HepG2 (cell line): ENCODE measurements around the gene C3orf22. TPM values are rescaled to one million over a fixed set of nuclear protein-coding genes. Genes with fewer than 3 reads are reported as not detected.
A peak's percentile ranks its signal among the peaks of the same experiment; 100 is the strongest.

Experiments used
- ARID2 ChIP-seq: sonication (generic); formaldehyde crosslinking; IDR thresholded peaks from 2 replicates; pipeline ENCODE4 v1.8.1; 2022; ENCODE audit warnings: mild to moderate bottlenecking, missing genetic modification reagents, borderline replicate concordance
- KDM1A ChIP-seq: IDR thresholded peaks from 2 replicates; pipeline ENCODE4 v1.6.1; 2016; ENCODE audit warnings: missing compliant biosample characterization
- MAFF ChIP-seq: IDR thresholded peaks from 2 replicates; pipeline ENCODE4 v1.6.1; 2011; ENCODE audit warnings: low read depth, low read length, improper control_type of control experiment
- MAFK ChIP-seq, 2 experiments: IDR thresholded peaks in 1 of 2; conservative IDR thresholded peaks in 1 of 2; 2 replicates each; pipeline ENCODE4 v1.6.1; 2011; ENCODE audit warnings: improper control_type of control experiment in 2 of 2, low read length in 2 of 2
- NFE2L2 ChIP-seq: fragments of 150-350 bp; IDR thresholded peaks from 2 replicates; pipeline ENCODE4 v1.6.1; 2014; ENCODE audit warnings: low read length
- NFKBIZ ChIP-seq: IDR thresholded peaks from 2 replicates; pipeline ENCODE4 v1.6.1; 2018; ENCODE audit warnings: missing genetic modification reagents, missing compliant biosample characterization
- PAF1 ChIP-seq: IDR thresholded peaks from 2 replicates; pipeline ENCODE4 v1.6.1; 2016; ENCODE audit warnings: missing genetic modification reagents, missing compliant biosample characterization
- PHF5A ChIP-seq: IDR thresholded peaks from one replicate; pipeline ENCODE4 v1.6.1; 2018; ENCODE audit warnings: low read depth, missing genetic modification reagents; ENCODE audit not compliant: unreplicated experiment
- ZNF121 ChIP-seq: sonication (generic); formaldehyde crosslinking; IDR thresholded peaks from 2 replicates; pipeline ENCODE4 v1.5.0; 2020; ENCODE audit warnings: mild to moderate bottlenecking, missing genetic modification reagents
- ZNF143 ChIP-seq: sonication (generic); formaldehyde crosslinking; IDR thresholded peaks from 2 replicates; pipeline ENCODE4 v1.4.0; 2020; ENCODE audit warnings: missing genetic modification reagents
- ZNF317 ChIP-seq: sonication (generic); formaldehyde crosslinking; IDR thresholded peaks from 2 replicates; pipeline ENCODE4 v1.5.0; 2020; ENCODE audit warnings: mild to moderate bottlenecking, missing genetic modification reagents
- polyA plus RNA-seq, 8 experiments: library from polyadenylated mRNA; depleted of rRNA in 3 of 8; stranded (reverse) in 7 of 8; unstranded in 1 of 8; fragments of >200 nt; fragmentation: Illumina TruSeq in 4 of 8; extraction: Trizol in 4 of 8; gene quantifications; 2 replicates each; pipeline versions ENCODE4 v1.2.1 to v1.2.3, GENCODE V29; 2011 to 2016; ENCODE audit warnings: low read depth in 4 of 8, missing spikeins in 1 of 8, mixed read lengths in 1 of 8; ENCODE audit not compliant: insufficient read depth in 1 of 8
- total RNA-seq, 5 experiments: library from RNA; depleted of rRNA; stranded (reverse); fragments of >200 nt; fragmentation: Illumina TruSeq; extraction: Trizol; gene quantifications; 2 replicates each; pipeline ENCODE4 v1.2.3, GENCODE V29; 2016; ENCODE audit warnings: low read depth in 1 of 5
- TF ChIP-seq, protein P1 (sequence below): IDR thresholded peaks from 2 replicates; pipeline ENCODE4 v1.4.0; 2020; ENCODE audit warnings: mild to moderate bottlenecking, missing genetic modification reagents
- TF ChIP-seq, protein P2 (sequence below): sonication (generic); formaldehyde crosslinking; IDR thresholded peaks from 2 replicates; pipeline ENCODE4 v1.4.0; 2020; ENCODE audit warnings: missing genetic modification reagents
- TF ChIP-seq, protein P3 (sequence below), 2 experiments: sonication (generic) in 1 of 2; formaldehyde crosslinking in 1 of 2; IDR thresholded peaks; 2 replicates each; pipeline versions ENCODE4 v1.6.1 to v1.9.0; 2014 to 2022; ENCODE audit warnings: antibody characterized with exemption in 1 of 2, borderline replicate concordance in 1 of 2, inconsistent platforms in 1 of 2, low read depth in 1 of 2, missing genetic modification reagents in 1 of 2
- TF ChIP-seq, protein P4 (sequence below), 2 experiments: fragments of 450-650 bp in 1 of 2; sonication (generic) in 1 of 2; formaldehyde crosslinking; IDR thresholded peaks; 2 replicates each; pipeline versions ENCODE4 v1.5.0 to v1.8.0; 2020 to 2022; ENCODE audit warnings: mild to moderate bottlenecking in 1 of 2, missing genetic modification reagents in 1 of 2

The C3orf22 gene
- total and polyA plus RNA-seq, 2 of the 13 experiments (the other 11 are each of a cell fraction or from before 2014, with no cell fraction given) = not detected

DNA sequence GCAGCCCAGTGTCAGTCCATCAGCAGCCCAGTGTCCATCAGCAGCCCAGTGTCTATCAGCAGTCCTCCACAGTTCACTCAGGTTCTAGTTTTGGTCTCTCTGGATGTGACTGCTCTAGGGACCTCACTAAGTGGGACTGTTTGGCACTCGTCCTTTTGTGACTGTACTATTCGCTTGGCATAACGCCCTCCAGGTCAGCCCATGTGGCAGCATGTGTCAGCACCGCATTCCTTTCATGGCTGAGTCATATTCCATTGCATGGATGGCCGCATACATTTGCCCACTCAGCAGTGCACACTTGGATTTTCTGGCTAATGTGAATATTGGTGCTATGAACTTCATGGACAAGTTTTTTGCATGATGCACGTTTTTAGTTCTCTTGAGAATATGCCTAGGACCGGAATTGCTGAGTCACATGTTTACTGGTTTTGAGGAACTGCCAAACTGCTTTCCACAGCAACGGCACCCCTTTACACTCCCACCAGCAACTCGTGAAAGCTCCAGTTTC, 18.3 kb downstream of the C3orf22 start (continued):
- TF ChIP-seq MAFK (conservative IDR thresholded peaks at IDR 0.05 in 1 of 2, IDR thresholded peaks at IDR 0.05 in 1 of 2; ENCODE audit: low read length in 2 of 2) = peak; percentile 62 to 80
- TF ChIP-seq, protein P1, sequence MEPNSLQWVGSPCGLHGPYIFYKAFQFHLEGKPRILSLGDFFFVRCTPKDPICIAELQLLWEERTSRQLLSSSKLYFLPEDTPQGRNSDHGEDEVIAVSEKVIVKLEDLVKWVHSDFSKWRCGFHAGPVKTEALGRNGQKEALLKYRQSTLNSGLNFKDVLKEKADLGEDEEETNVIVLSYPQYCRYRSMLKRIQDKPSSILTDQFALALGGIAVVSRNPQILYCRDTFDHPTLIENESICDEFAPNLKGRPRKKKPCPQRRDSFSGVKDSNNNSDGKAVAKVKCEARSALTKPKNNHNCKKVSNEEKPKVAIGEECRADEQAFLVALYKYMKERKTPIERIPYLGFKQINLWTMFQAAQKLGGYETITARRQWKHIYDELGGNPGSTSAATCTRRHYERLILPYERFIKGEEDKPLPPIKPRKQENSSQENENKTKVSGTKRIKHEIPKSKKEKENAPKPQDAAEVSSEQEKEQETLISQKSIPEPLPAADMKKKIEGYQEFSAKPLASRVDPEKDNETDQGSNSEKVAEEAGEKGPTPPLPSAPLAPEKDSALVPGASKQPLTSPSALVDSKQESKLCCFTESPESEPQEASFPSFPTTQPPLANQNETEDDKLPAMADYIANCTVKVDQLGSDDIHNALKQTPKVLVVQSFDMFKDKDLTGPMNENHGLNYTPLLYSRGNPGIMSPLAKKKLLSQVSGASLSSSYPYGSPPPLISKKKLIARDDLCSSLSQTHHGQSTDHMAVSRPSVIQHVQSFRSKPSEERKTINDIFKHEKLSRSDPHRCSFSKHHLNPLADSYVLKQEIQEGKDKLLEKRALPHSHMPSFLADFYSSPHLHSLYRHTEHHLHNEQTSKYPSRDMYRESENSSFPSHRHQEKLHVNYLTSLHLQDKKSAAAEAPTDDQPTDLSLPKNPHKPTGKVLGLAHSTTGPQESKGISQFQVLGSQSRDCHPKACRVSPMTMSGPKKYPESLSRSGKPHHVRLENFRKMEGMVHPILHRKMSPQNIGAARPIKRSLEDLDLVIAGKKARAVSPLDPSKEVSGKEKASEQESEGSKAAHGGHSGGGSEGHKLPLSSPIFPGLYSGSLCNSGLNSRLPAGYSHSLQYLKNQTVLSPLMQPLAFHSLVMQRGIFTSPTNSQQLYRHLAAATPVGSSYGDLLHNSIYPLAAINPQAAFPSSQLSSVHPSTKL = no peak
- TF ChIP-seq ZNF121 = peak; percentile 25; the same call in 1 of the 2 replicates
- TF ChIP-seq, protein P2, sequence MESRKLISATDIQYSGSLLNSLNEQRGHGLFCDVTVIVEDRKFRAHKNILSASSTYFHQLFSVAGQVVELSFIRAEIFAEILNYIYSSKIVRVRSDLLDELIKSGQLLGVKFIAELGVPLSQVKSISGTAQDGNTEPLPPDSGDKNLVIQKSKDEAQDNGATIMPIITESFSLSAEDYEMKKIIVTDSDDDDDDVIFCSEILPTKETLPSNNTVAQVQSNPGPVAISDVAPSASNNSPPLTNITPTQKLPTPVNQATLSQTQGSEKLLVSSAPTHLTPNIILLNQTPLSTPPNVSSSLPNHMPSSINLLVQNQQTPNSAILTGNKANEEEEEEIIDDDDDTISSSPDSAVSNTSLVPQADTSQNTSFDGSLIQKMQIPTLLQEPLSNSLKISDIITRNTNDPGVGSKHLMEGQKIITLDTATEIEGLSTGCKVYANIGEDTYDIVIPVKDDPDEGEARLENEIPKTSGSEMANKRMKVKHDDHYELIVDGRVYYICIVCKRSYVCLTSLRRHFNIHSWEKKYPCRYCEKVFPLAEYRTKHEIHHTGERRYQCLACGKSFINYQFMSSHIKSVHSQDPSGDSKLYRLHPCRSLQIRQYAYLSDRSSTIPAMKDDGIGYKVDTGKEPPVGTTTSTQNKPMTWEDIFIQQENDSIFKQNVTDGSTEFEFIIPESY (CRISPR knock-in tag) = 0 out of 2 replicates have a peak, but pooled peaks have one; percentile 28
- TF ChIP-seq, protein P3, sequence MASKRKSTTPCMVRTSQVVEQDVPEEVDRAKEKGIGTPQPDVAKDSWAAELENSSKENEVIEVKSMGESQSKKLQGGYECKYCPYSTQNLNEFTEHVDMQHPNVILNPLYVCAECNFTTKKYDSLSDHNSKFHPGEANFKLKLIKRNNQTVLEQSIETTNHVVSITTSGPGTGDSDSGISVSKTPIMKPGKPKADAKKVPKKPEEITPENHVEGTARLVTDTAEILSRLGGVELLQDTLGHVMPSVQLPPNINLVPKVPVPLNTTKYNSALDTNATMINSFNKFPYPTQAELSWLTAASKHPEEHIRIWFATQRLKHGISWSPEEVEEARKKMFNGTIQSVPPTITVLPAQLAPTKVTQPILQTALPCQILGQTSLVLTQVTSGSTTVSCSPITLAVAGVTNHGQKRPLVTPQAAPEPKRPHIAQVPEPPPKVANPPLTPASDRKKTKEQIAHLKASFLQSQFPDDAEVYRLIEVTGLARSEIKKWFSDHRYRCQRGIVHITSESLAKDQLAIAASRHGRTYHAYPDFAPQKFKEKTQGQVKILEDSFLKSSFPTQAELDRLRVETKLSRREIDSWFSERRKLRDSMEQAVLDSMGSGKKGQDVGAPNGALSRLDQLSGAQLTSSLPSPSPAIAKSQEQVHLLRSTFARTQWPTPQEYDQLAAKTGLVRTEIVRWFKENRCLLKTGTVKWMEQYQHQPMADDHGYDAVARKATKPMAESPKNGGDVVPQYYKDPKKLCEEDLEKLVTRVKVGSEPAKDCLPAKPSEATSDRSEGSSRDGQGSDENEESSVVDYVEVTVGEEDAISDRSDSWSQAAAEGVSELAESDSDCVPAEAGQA (IDR thresholded peaks at IDR 0.05; ENCODE audit: low read depth) = no peak
- TF ChIP-seq, protein P3 (CRISPR knock-in tag; IDR thresholded peaks at IDR 0.05; ENCODE audit: borderline replicate concordance) = no peak
- TF ChIP-seq PHF5A (CRISPR knock-in tag) = no peak
- TF ChIP-seq NFKBIZ = no peak
- no peak for TF ChIP-seq ARID2 (CRISPR knock-in tag)
- TF ChIP-seq PAF1 (CRISPR knock-in tag) = no peak
- TF ChIP-seq NFE2L2 = peak; percentile 44; the same call in 1 of the 2 replicates
- TF ChIP-seq ZNF143 (CRISPR knock-in tag) = no peak
- TF ChIP-seq, protein P4, sequence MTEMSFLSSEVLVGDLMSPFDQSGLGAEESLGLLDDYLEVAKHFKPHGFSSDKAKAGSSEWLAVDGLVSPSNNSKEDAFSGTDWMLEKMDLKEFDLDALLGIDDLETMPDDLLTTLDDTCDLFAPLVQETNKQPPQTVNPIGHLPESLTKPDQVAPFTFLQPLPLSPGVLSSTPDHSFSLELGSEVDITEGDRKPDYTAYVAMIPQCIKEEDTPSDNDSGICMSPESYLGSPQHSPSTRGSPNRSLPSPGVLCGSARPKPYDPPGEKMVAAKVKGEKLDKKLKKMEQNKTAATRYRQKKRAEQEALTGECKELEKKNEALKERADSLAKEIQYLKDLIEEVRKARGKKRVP (CRISPR knock-in tag; IDR thresholded peaks at IDR 0.05) = no peak
- TF ChIP-seq MAFF = peak; percentile 76
- no peak for TF ChIP-seq KDM1A (CRISPR knock-in tag)
- TF ChIP-seq ZNF317 (CRISPR knock-in tag) = 0 out of 2 replicates have a peak, but pooled peaks have one; percentile 49
